GM13977 (cell line): ENCODE measurements around the gene AMPD3.

ENCODE experiments used
- DNase-seq: peaks from one replicate; pipeline ENCODE4 v3.0.0; 2012; ENCODE audit warnings: low spot score
- CTCF ChIP-seq: IDR thresholded peaks from 2 replicates; pipeline ENCODE4 v1.5.1; 2012; ENCODE audit warnings: mild to moderate bottlenecking, control low read depth; ENCODE audit not compliant: insufficient read depth; ENCODE audit errors: extremely low read depth, missing control alignments
- in situ Hi-C: fragments of 300-500 bp; cut with MboI; formaldehyde crosslinking; loops from one replicate; pipeline ENCODE4 v1.12.0; 2022; ENCODE audit warnings: low sequenced_read_pairs, low pct_unique_long_range_greater_than_20kb, mixed read lengths, inconsistent platforms; ENCODE audit not compliant: unreplicated experiment

AMPD3 gene

GRCh38 chr11:10518123-10518522 lies 63.1 kb downstream of the AMPD3 start:
- in situ Hi-C loops: no loop called here
- no peak for DNase-seq
- no peak for TF ChIP-seq CTCF

- DNase-seq: no peak
- in situ Hi-C loops: no loop called here
- no peak for TF ChIP-seq CTCF
Measured at GRCh38 chr11:10518891-10519290, 63.8 kb downstream of the AMPD3 start.

GRCh38 chr11:10519630-10520029 lies 64.6 kb downstream of the AMPD3 start:
- in situ Hi-C loops: no loop called here
- DNase-seq: no peak

GRCh38 chr11:10520562-10520961 lies 65.5 kb downstream of the AMPD3 start:
- in situ Hi-C loops: no loop called here
- no peak for DNase-seq
- no peak for TF ChIP-seq CTCF

More at GRCh38 chr11:10519630-10520029, 64.6 kb downstream of the AMPD3 start:
- no peak for TF ChIP-seq CTCF

- in situ Hi-C loops: no loop called here
- DNase-seq: no peak
- TF ChIP-seq CTCF: no peak
Measured at GRCh38 chr11:10522276-10522675, 67.2 kb downstream of the AMPD3 start.

- in situ Hi-C loops: no loop called here
- no peak for TF ChIP-seq CTCF
Measured at GRCh38 chr11:10522921-10523320, 67.9 kb downstream of the AMPD3 start.

GRCh38 chr11:10524471-10524870 lies 69.4 kb downstream of the AMPD3 start:
- in situ Hi-C loops: no loop called here
- no peak for DNase-seq
- TF ChIP-seq CTCF: no peak

More at GRCh38 chr11:10522921-10523320, 67.9 kb downstream of the AMPD3 start:
- DNase-seq: no peak
